ENCODE results near the gene KRTAP9-6.

DNA sequence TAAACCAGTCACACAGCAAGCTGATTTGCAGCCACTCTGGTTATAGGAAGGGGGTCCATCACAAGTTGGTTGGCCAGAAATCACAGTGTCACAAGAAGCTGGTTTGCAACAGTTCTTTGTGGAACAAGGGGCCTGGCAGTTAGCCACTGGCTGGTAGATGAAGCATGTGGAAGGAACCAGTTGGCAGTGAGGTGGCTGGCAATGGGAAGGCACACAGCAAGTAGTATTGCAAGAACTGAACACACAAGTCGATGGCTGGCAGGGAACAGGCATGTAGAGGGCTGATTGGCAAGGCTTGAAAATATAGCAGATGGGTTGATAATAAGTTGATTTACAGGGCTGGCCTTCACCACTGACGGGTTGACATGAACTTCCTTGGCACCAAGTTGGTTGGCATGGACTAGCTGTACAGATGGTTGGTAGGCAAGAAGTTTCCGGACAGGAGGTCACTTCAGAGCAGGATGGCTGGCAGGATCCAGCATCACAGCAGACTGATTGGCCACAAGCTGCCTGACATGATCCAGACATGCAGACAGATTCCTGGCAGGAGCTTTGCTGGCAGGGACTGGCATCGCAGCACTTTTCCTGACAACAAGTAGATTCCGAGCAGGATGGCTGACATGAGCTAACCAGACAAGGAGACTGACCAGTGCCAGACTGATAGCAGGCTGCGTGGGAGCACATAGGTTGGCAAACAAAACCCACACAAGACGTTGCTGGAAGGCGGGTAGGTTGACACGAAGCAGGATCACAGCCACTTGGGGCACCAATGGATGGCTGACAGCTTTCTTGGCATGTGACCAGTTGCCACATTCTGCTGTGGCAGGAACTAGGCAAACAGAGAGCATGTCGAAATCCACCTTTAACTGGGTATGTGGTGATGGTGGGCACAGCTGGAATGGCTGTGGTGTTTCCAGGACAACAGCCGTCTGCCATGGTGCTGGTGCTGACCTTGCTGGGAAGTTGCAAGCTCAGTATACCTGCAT is 37.0 kb downstream of the KRTAP9-6 start, which contains the start of gene KRTAP29-1:
- TF ChIP-seq TAF1 (IDR thresholded peaks at IDR 0.05; ENCODE audit: borderline replicate concordance, low read depth, low read length), result no peak
- TF ChIP-seq POLR2A (IDR thresholded peaks at IDR 0.05; ENCODE audit: low read depth, low read length), result no peak

Data from GM12892 (cell line).